Trophoblast cell (in vitro differentiated cells and primary cell): ENCODE measurements around the gene C17orf78.
"Not testable (repeated sequence)": the region's sequence is repeated elsewhere in the genome, so short reads cannot be mapped to it uniquely, and the experiment has no call there.

Source experiments
- DNase-seq, 2 donors: peaks; one replicate each; pipeline ENCODE4 v3.0.0-alpha.2; 2016
- H2AFZ ChIP-seq: 2 replicates; pipeline ENCODE4 v1.6.1; 2013; ENCODE audit warnings: low read length, moderate library complexity, mild to moderate bottlenecking; ENCODE audit not compliant: insufficient read depth, poor library complexity
- H2AK5ac ChIP-seq: 2 replicates; pipeline ENCODE4 v1.6.1; 2013; ENCODE audit warnings: mild to moderate bottlenecking, low read length
- H2BK120ac ChIP-seq: 2 replicates; pipeline ENCODE4 v1.6.1; 2013; ENCODE audit warnings: low read length, mild to moderate bottlenecking, moderate library complexity; ENCODE audit not compliant: insufficient read depth, poor library complexity
- H2BK12ac ChIP-seq: 2 replicates; pipeline ENCODE4 v1.6.1; 2013; ENCODE audit warnings: mild to moderate bottlenecking, low read length, moderate library complexity
- H2BK5ac ChIP-seq: 2 replicates; pipeline ENCODE4 v1.6.1; 2013; ENCODE audit warnings: low read length, low read depth, moderate library complexity, mild to moderate bottlenecking; ENCODE audit not compliant: poor library complexity
- H3K14ac ChIP-seq: 2 replicates; pipeline ENCODE4 v1.6.1; 2013; ENCODE audit warnings: mild to moderate bottlenecking, low read length
- H3K18ac ChIP-seq: 2 replicates; pipeline ENCODE4 v1.6.1; 2013; ENCODE audit warnings: mild to moderate bottlenecking, low read length
- H3K23ac ChIP-seq: 2 replicates; pipeline ENCODE4 v1.6.1; 2013; ENCODE audit warnings: low read length
- H3K27ac ChIP-seq: 2 replicates; pipeline ENCODE4 v1.5.1; 2013; ENCODE audit warnings: low read depth, mild to moderate bottlenecking, inconsistent platforms, low read length, moderate library complexity
- H3K27me3 ChIP-seq: 2 replicates; pipeline ENCODE4 v1.6.1; 2013; ENCODE audit warnings: inconsistent platforms, mild to moderate bottlenecking, low read length, moderate library complexity; ENCODE audit not compliant: insufficient read depth
- H3K36me3 ChIP-seq, 2 experiments: 1 replicate in 1 of 2; 2 replicates in 1 of 2; pipeline ENCODE4 v1.6.1; 2013; ENCODE audit warnings: low read length in 2 of 2, mild to moderate bottlenecking in 2 of 2, moderate library complexity in 1 of 2; ENCODE audit not compliant: insufficient read depth in 2 of 2, control insufficient read depth in 1 of 2
- H3K4ac ChIP-seq: 2 replicates; pipeline ENCODE4 v1.6.1; 2013; ENCODE audit warnings: low read depth, mild to moderate bottlenecking, low read length, moderate library complexity
- H3K4me1 ChIP-seq, 2 experiments: 1 replicate in 1 of 2; 2 replicates in 1 of 2; pipeline ENCODE4 v1.6.1; 2013; ENCODE audit warnings: low read length in 2 of 2, mild to moderate bottlenecking in 2 of 2, moderate library complexity in 1 of 2; ENCODE audit not compliant: insufficient read depth in 2 of 2, control insufficient read depth in 1 of 2
- H3K4me2 ChIP-seq: 2 replicates; pipeline ENCODE4 v1.6.1; 2013; ENCODE audit warnings: inconsistent platforms, mild to moderate bottlenecking, low read length, moderate library complexity
- H3K4me3 ChIP-seq: 2 replicates; pipeline ENCODE4 v1.5.1; 2013; ENCODE audit warnings: mild to moderate bottlenecking, low read depth, low read length, inconsistent platforms
- H3K79me1 ChIP-seq: one replicate; pipeline ENCODE4 v1.6.1; 2013; ENCODE audit warnings: low read length
- H3K79me2 ChIP-seq: 2 replicates; pipeline ENCODE4 v1.6.1; 2013; ENCODE audit warnings: low read length, mild to moderate bottlenecking; ENCODE audit not compliant: control insufficient read depth, insufficient read depth, poor library complexity
- H3K9ac ChIP-seq: 2 replicates; pipeline ENCODE4 v1.6.1; 2013; ENCODE audit warnings: mild to moderate bottlenecking, low read length
- H3K9me3 ChIP-seq: 2 replicates; pipeline ENCODE4 v1.6.1; 2013; ENCODE audit warnings: low read depth, mild to moderate bottlenecking, control low read depth, inconsistent platforms, low read length; ENCODE audit not compliant: insufficient read depth
- H4K12ac ChIP-seq: 2 replicates; pipeline ENCODE4 v1.6.1; 2013; ENCODE audit warnings: low read depth, mild to moderate bottlenecking, low read length, moderate library complexity
- H4K8ac ChIP-seq: 2 replicates; pipeline ENCODE4 v1.6.1; 2013; ENCODE audit warnings: low read depth, mild to moderate bottlenecking, low read length, moderate library complexity
- H4K91ac ChIP-seq: one replicate; pipeline ENCODE4 v1.6.1; 2013; ENCODE audit warnings: low read depth, mild to moderate bottlenecking, low read length, moderate library complexity
- WGBS: extraction: QIAGEN DNeasy Blood & Tissue Kit; methylation state at CpG from one replicate; pipeline ENCODE4 v1.1.7; 2013; ENCODE audit warnings: missing lambda C conversion rate; ENCODE audit not compliant: insufficient read length, insufficient coverage; ENCODE audit errors: extremely low coverage; 5-methylcytosine and 5-hydroxymethylcytosine counted together

Gene C17orf78

GRCh38 chr17:37340804-37341203 lies 35.0 kb upstream of the C17orf78 start:
- H4K91ac ChIP-seq, result no peak overlapping the region
- no peak overlapping the region for H3K27ac ChIP-seq
- H4K12ac ChIP-seq, result no peak overlapping the region
- peaks cover 6% of the 10 kb centered on the region for H3K79me2 ChIP-seq
- H3K27me3 ChIP-seq, result no peaks in the 10 kb centered on the region
- H3K4me1 ChIP-seq, result peaks cover 0 to 2% of the 10 kb centered on the region in 2 experiments
- H2BK12ac ChIP-seq, result no peak overlapping the region
- DNase-seq, result no peak
- no peaks in the 10 kb centered on the region for H3K9me3 ChIP-seq
- H3K23ac ChIP-seq, result no peak overlapping the region
- H3K14ac ChIP-seq, result no peak overlapping the region
- H3K18ac ChIP-seq, result no peak overlapping the region
- no CpG with 5 or more reads among the region's 2 CpGs for WGBS
- H3K4me2 ChIP-seq, result no peak overlapping the region
- H3K9ac ChIP-seq, result no peak overlapping the region
- H2AFZ ChIP-seq, result no peak overlapping the region
- no peak overlapping the region for H3K4ac ChIP-seq
- H2BK120ac ChIP-seq, result no peak overlapping the region
- no peak overlapping the region for H4K8ac ChIP-seq
- no peaks in the 10 kb centered on the region for H3K79me1 ChIP-seq
- no peak overlapping the region for H2AK5ac ChIP-seq
- no peak overlapping the region for H2BK5ac ChIP-seq
- H3K36me3 ChIP-seq, result peaks cover 5 to 12% of the 10 kb centered on the region in 2 experiments
- no peak overlapping the region for H3K4me3 ChIP-seq

GRCh38 chr17:37342589-37342988 lies 33.2 kb upstream of the C17orf78 start:
- Histone ChIP-seq H3K27ac (no peak overlapping the region), H3K4me1 (peaks cover 0 to 2% of the 10 kb centered on the region in 2 experiments), H3K79me2 (peaks cover 7% of the 10 kb centered on the region), H3K4me3 (no peak overlapping the region), H3K9me3 (peaks cover 7% of the 10 kb centered on the region), H2BK5ac (no peak overlapping the region), H4K8ac (no peak overlapping the region), H3K4me2 (no peak overlapping the region), H3K79me1 (no peaks in the 10 kb centered on the region), H2BK120ac (no peak overlapping the region), H2AFZ (no peak overlapping the region), H3K36me3 (peaks cover 11 to 19% of the 10 kb centered on the region in 2 experiments), H2BK12ac (no peak overlapping the region), H4K91ac (no peak overlapping the region), H3K23ac (no peak overlapping the region), H4K12ac (no peak overlapping the region), H3K14ac (no peak overlapping the region), H3K9ac (no peak overlapping the region), H3K18ac (no peak overlapping the region), H3K27me3 (no peaks in the 10 kb centered on the region), H2AK5ac (no peak overlapping the region), H3K4ac (peak overlapping the region; percentile 27)
- DNase-seq, result no peak
- no CpG with 5 or more reads among the region's 2 CpGs for WGBS

- H3K4me3 ChIP-seq, result no peak overlapping the region
- no peak overlapping the region for H3K18ac ChIP-seq
- H3K4me2 ChIP-seq, result no peak overlapping the region
- no peak overlapping the region for H3K27ac ChIP-seq
- no peak overlapping the region for H3K9ac ChIP-seq
- no peak overlapping the region for H4K12ac ChIP-seq
- H3K4me1 ChIP-seq, result peaks cover 0 to 2% of the 10 kb centered on the region in 2 experiments
- H3K79me1 ChIP-seq, result no peaks in the 10 kb centered on the region
- no peak overlapping the region for H2BK5ac ChIP-seq
- no peak overlapping the region for H4K91ac ChIP-seq
- no peak overlapping the region for H2AFZ ChIP-seq
- no peak overlapping the region for H4K8ac ChIP-seq
- H3K27me3 ChIP-seq, result no peaks in the 10 kb centered on the region
- peaks cover 7% of the 10 kb centered on the region for H3K9me3 ChIP-seq
- no peak overlapping the region for H2BK12ac ChIP-seq
- H3K4ac ChIP-seq, result no peak overlapping the region
- peaks cover 11 to 22% of the 10 kb centered on the region in 2 experiments for H3K36me3 ChIP-seq
- no CpG with 5 or more reads among the region's 4 CpGs for WGBS
- no peak overlapping the region for H2AK5ac ChIP-seq
- H3K14ac ChIP-seq, result no peak overlapping the region
- no peak overlapping the region for H2BK120ac ChIP-seq
- no peak for DNase-seq
- peaks cover 9% of the 10 kb centered on the region for H3K79me2 ChIP-seq
- H3K23ac ChIP-seq, result no peak overlapping the region
Observed at GRCh38 chr17:37344519-37344918, 31.3 kb upstream of the C17orf78 start.

GRCh38 chr17:37346863-37347402 lies 28.9 kb upstream of the C17orf78 start:
- not testable (repeated sequence) for H4K12ac ChIP-seq, H2BK5ac ChIP-seq
- WGBS, result no CpG with 5 or more reads among the region's 8 CpGs

More at GRCh38 chr17:37346863-37347402, 28.9 kb upstream of the C17orf78 start:
- H3K27me3 ChIP-seq, H3K4me1 ChIP-seq, H3K79me1 ChIP-seq, H2BK120ac ChIP-seq, H3K23ac ChIP-seq, H3K9me3 ChIP-seq, H3K4me2 ChIP-seq, H3K79me2 ChIP-seq, H3K27ac ChIP-seq, H4K91ac ChIP-seq, H2AK5ac ChIP-seq, H4K8ac ChIP-seq, H3K9ac ChIP-seq, H2BK12ac ChIP-seq, DNase-seq, H3K18ac ChIP-seq, H3K14ac ChIP-seq, H2AFZ ChIP-seq, H3K4me3 ChIP-seq: not testable (repeated sequence)
- peaks cover 11 to 21% of the 10 kb centered on the region in 2 experiments for H3K36me3 ChIP-seq
- H3K4ac ChIP-seq, result peak overlapping the region; percentile 86
